ENCODE measurements around the gene ADAMTS2. TPM values are rescaled to one million over a fixed set of nuclear protein-coding genes. Genes with fewer than 3 reads are reported as not detected.
A peak's percentile ranks its signal among the peaks of the same experiment; 100 is the strongest.

The ADAMTS2 gene
- total RNA-seq, 5 donors from 2014 or later (not counting 1 experiment from before 2014, with no cell fraction given): 0.09 to 0.23 TPM; not detected in 3

DNA sequence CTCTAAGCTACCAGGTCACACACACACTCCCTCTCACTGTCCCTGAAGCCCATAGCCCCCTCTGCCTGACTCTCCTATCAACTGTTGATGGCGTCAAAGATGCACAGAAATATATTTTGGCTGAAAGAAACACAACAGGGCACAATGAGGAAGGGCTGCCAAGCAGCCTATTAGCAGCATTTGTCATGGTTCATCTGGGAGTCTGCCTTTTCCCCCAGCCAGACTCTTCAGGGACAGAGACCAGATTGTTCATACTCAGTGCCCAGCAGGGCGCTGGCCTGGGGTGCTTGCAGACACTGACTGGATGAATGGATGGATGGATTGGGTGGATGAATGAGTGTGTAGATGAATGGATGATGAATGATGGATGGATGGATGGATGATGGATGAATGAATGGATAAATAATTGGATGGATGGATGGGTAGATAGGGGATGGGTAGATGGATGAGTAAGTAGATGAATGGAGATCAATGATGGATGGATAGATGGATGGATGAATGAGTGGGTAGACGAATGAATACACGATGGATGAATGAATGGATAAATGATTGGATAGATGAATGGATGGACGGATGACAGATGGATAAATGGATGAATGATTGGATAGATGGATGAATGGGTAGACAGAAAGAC is 90.5 kb downstream of the ADAMTS2 start:
- Histone ChIP-seq H3K4me1 (ENCODE audit: control insufficient read depth in 1 of 2, extremely low read depth in 1 of 2, insufficient read depth in 2 of 2, low read length in 2 of 2) (no peaks in the 10 kb centered on the region), H3K27me3 (replicated peaks in 1 of 2; ENCODE audit: control insufficient read depth in 2 of 2, extremely low read depth in 1 of 2, insufficient read depth in 2 of 2, low read length in 1 of 2) (peaks cover 0 to 4% of the 10 kb centered on the region in 2 experiments), H3K36me3 (ENCODE audit: control insufficient read depth in 2 of 2, extremely low read depth in 1 of 2, insufficient read depth in 1 of 2, low read length in 1 of 2) (no peaks in the 10 kb centered on the region), H3K4me3 (ENCODE audit: control insufficient read depth in 1 of 2, extremely low read depth in 1 of 2, low read length in 1 of 2) (no peak overlapping the region), H3K9me3 (no peaks in the 10 kb centered on the region), H3K27ac (ENCODE audit: low read length) (no peak overlapping the region)
- H3K36me3 Mint-ChIP-seq: no peaks in the 10 kb centered on the region
- DNase-seq (peak in 1 of 35 experiments; percentile 1), ATAC-seq (replicated peaks in 1 of 4) (no peak)
- no peaks in the 10 kb centered on the region for H3K4me1 Mint-ChIP-seq
- 87% methylated on average over 5 of the region's 5 CpGs for WGBS (ENCODE audit: insufficient coverage)
- no peaks in the 10 kb centered on the region for H3K9me3 Mint-ChIP-seq
- H3K27ac Mint-ChIP-seq: no peak overlapping the region
- ChIA-PET POLR2A (no interaction called here), CTCF (no interaction called here)
- peaks cover 0 to 3% of the 10 kb centered on the region in 2 donors for H3K27me3 Mint-ChIP-seq
- no peak overlapping the region for H3K4me3 Mint-ChIP-seq

GRCh38 chr5:179253730-179254129 is 91.5 kb downstream of the ADAMTS2 start:
- H3K4me3 ChIP-seq (ENCODE audit: control insufficient read depth in 1 of 2, extremely low read depth in 1 of 2, low read length in 1 of 2): no peak overlapping the region
- ChIA-PET CTCF (no interaction called here), POLR2A (no interaction called here)
- no peaks in the 10 kb centered on the region for H3K36me3 Mint-ChIP-seq
- DNase-seq: peak in 1 of 35 experiments; percentile 10
- H3K27me3 Mint-ChIP-seq: peaks cover 0 to 3% of the 10 kb centered on the region in 2 donors
- ATAC-seq (replicated peaks in 1 of 4): no peak
- no peaks in the 10 kb centered on the region for H3K4me1 Mint-ChIP-seq
- no peak overlapping the region for H3K27ac Mint-ChIP-seq
- no peak overlapping the region for H3K27ac ChIP-seq (ENCODE audit: low read length)
- no peaks in the 10 kb centered on the region for H3K9me3 ChIP-seq
- 0% methylated on average over 1 of the region's 5 CpGs for WGBS (ENCODE audit: insufficient coverage)
- H3K27me3 ChIP-seq (replicated peaks in 1 of 2; ENCODE audit: control insufficient read depth in 2 of 2, extremely low read depth in 1 of 2, insufficient read depth in 2 of 2, low read length in 1 of 2): no peaks in the 10 kb centered on the region
- H3K4me1 ChIP-seq (ENCODE audit: control insufficient read depth in 1 of 2, extremely low read depth in 1 of 2, insufficient read depth in 2 of 2, low read length in 2 of 2): no peaks in the 10 kb centered on the region
- no peak overlapping the region for H3K4me3 Mint-ChIP-seq
- no peaks in the 10 kb centered on the region for H3K36me3 ChIP-seq (ENCODE audit: control insufficient read depth in 2 of 2, extremely low read depth in 1 of 2, insufficient read depth in 1 of 2, low read length in 1 of 2)
- H3K9me3 Mint-ChIP-seq: no peaks in the 10 kb centered on the region

DNA sequence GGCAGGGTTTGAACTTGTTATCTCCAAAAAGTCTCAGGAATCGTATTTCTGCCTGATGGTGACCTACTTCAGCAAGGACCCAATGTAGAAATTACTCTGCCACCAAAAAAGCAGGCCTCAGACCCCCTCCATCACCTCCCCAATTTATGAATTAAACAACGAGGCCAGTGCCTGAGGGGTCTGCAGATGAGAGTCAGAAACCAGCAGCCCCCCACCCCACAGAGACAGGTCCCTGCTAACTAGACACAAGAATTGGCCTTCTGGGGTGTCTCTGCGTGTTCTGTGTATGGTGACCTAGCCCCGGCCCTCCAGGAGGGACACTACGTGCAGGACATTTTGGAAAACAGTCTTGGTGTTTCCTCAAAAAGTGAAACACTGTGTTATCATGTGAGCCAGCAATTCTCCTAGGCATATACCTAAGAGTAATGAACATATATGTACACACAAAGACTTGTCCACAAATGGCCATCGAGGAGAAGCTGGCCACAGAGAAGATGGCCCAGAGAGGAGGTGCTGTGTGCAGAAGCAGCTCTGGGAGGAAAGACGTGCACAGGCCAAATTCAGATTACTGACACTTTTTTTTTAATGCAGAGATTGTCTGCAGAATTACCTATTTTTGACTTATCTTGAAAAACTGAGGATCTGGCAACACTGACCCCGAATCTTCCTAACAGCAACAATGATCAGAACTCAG is 93.8 kb downstream of the ADAMTS2 start:
- no peak overlapping the region for H3K4me3 ChIP-seq (ENCODE audit: control insufficient read depth in 1 of 2, extremely low read depth in 1 of 2, low read length in 1 of 2)
- DNase-seq: peak in 1 of 35 experiments; percentile 2
- H3K27ac ChIP-seq (ENCODE audit: low read length): no peak overlapping the region
- ChIA-PET CTCF (no interaction called here), POLR2A (no interaction called here)
- Mint-ChIP-seq H3K27me3 (peaks cover 0 to 4% of the 10 kb centered on the region in 2 donors), H3K9me3 (peaks cover 5 to 14% (median 9%) of the 10 kb centered on the region in 3 donors), H3K27ac (no peak overlapping the region), H3K36me3 (no peaks in the 10 kb centered on the region), H3K4me1 (no peaks in the 10 kb centered on the region), H3K4me3 (no peak overlapping the region)
- no peaks in the 10 kb centered on the region for H3K9me3 ChIP-seq
- H3K36me3 ChIP-seq (ENCODE audit: control insufficient read depth in 2 of 2, extremely low read depth in 1 of 2, insufficient read depth in 1 of 2, low read length in 1 of 2): no peaks in the 10 kb centered on the region
- no peaks in the 10 kb centered on the region for H3K4me1 ChIP-seq (ENCODE audit: control insufficient read depth in 1 of 2, extremely low read depth in 1 of 2, insufficient read depth in 2 of 2, low read length in 2 of 2)
- ATAC-seq (replicated peaks in 1 of 4): no peak
- 79% methylated on average over 5 of the region's 8 CpGs for WGBS (ENCODE audit: insufficient coverage)
- no peaks in the 10 kb centered on the region for H3K27me3 ChIP-seq (replicated peaks in 1 of 2; ENCODE audit: control insufficient read depth in 2 of 2, extremely low read depth in 1 of 2, insufficient read depth in 2 of 2, low read length in 1 of 2)

- no peak overlapping the region for H3K27ac Mint-ChIP-seq
- no peaks in the 10 kb centered on the region for H3K9me3 ChIP-seq
Measured at GRCh38 chr5:179250561-179251225, 94.6 kb downstream of the ADAMTS2 start.

DNA sequence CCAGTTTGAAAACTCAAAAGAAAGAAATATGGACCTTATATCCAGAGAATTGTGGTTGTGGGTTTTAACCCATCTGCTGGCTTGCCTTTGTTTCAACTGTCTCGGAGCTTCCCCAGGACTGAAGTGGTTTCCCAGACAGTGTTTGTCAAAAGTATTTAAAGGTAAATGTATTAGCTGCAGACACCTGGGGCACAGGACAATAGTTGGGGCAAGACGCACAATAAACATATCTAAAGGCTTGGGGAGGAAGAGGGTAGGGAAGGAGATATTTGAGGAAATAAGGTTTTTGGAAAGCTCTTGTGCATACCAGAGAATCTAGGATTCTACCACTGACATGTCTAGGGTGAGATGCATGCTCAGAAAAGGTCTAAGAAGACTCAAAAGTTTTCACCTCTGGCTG is 99.0 kb downstream of the ADAMTS2 start:
- ChIA-PET CTCF (interaction anchor here in 1 of 2 donors (0.5 kb wide), 1 partner anchor 1697 kb away, joined by 3 read pairs; no protein-coding TSS in a partner anchor), POLR2A (no interaction called here)
- H3K4me3 ChIP-seq (ENCODE audit: control insufficient read depth in 1 of 2, extremely low read depth in 1 of 2, low read length in 1 of 2): no peak overlapping the region
- H3K4me1 Mint-ChIP-seq: no peaks in the 10 kb centered on the region
- no peaks in the 10 kb centered on the region for H3K36me3 Mint-ChIP-seq
- peaks cover 9 to 23% (median 14%) of the 10 kb centered on the region in 3 donors for H3K9me3 Mint-ChIP-seq
- H3K4me3 Mint-ChIP-seq: no peak overlapping the region
- ATAC-seq (replicated peaks in 1 of 4) (no peak), DNase-seq (no peak)
- H3K9me3 ChIP-seq: no peaks in the 10 kb centered on the region
- 100% methylated on average over 2 of the region's 2 CpGs for WGBS (ENCODE audit: insufficient coverage)
- H3K27me3 Mint-ChIP-seq: peaks cover 1 to 4% of the 10 kb centered on the region in 2 donors
- no peaks in the 10 kb centered on the region for H3K4me1 ChIP-seq (ENCODE audit: control insufficient read depth in 1 of 2, extremely low read depth in 1 of 2, insufficient read depth in 2 of 2, low read length in 2 of 2)
- H3K27ac ChIP-seq (ENCODE audit: low read length): no peak overlapping the region
- no peaks in the 10 kb centered on the region for H3K36me3 ChIP-seq (ENCODE audit: control insufficient read depth in 2 of 2, extremely low read depth in 1 of 2, insufficient read depth in 1 of 2, low read length in 1 of 2)
- no peak overlapping the region for H3K27ac Mint-ChIP-seq
- peaks cover 0 to 10% of the 10 kb centered on the region in 2 experiments for H3K27me3 ChIP-seq (replicated peaks in 1 of 2; ENCODE audit: control insufficient read depth in 2 of 2, extremely low read depth in 1 of 2, insufficient read depth in 2 of 2, low read length in 1 of 2)

More at GRCh38 chr5:179250561-179251225, 94.6 kb downstream of the ADAMTS2 start:
- Mint-ChIP-seq H3K27me3 (peaks cover 0 to 4% of the 10 kb centered on the region in 2 donors), H3K4me3 (no peak overlapping the region), H3K4me1 (no peaks in the 10 kb centered on the region), H3K36me3 (no peaks in the 10 kb centered on the region), H3K9me3 (peaks cover 9 to 19% (median 10%) of the 10 kb centered on the region in 3 donors)
- no peak overlapping the region for H3K4me3 ChIP-seq (ENCODE audit: control insufficient read depth in 1 of 2, extremely low read depth in 1 of 2, low read length in 1 of 2)
- POLR2A ChIA-PET: no interaction called here
- no peak for ATAC-seq (replicated peaks in 1 of 4)
- CTCF ChIA-PET: no interaction called here
- WGBS (ENCODE audit: insufficient coverage): 95% methylated on average over 9 of the region's 13 CpGs
- no peaks in the 10 kb centered on the region for H3K4me1 ChIP-seq (ENCODE audit: control insufficient read depth in 1 of 2, extremely low read depth in 1 of 2, insufficient read depth in 2 of 2, low read length in 2 of 2)
- no peaks in the 10 kb centered on the region for H3K27me3 ChIP-seq (replicated peaks in 1 of 2; ENCODE audit: control insufficient read depth in 2 of 2, extremely low read depth in 1 of 2, insufficient read depth in 2 of 2, low read length in 1 of 2)
- DNase-seq: peak in 1 of 35 experiments; percentile 14
- no peak overlapping the region for H3K27ac ChIP-seq (ENCODE audit: low read length)
- no peaks in the 10 kb centered on the region for H3K36me3 ChIP-seq (ENCODE audit: control insufficient read depth in 2 of 2, extremely low read depth in 1 of 2, insufficient read depth in 1 of 2, low read length in 1 of 2)

- ChIA-PET CTCF (no interaction called here), POLR2A (no interaction called here)
- Mint-ChIP-seq H3K9me3 (peaks cover 9 to 23% (median 14%) of the 10 kb centered on the region in 3 donors), H3K36me3 (no peaks in the 10 kb centered on the region), H3K27ac (no peak overlapping the region), H3K27me3 (peaks cover 4 to 11% of the 10 kb centered on the region in 2 donors), H3K4me1 (no peaks in the 10 kb centered on the region), H3K4me3 (no peak overlapping the region)
- 100% methylated on average over 2 of the region's 4 CpGs for WGBS (ENCODE audit: insufficient coverage)
- DNase-seq (peak in 1 of 35 experiments; percentile 2), ATAC-seq (replicated peaks in 1 of 4) (no peak)
- Histone ChIP-seq H3K4me3 (ENCODE audit: control insufficient read depth in 1 of 2, extremely low read depth in 1 of 2, low read length in 1 of 2) (no peak overlapping the region), H3K27me3 (replicated peaks in 1 of 2; ENCODE audit: control insufficient read depth in 2 of 2, extremely low read depth in 1 of 2, insufficient read depth in 2 of 2, low read length in 1 of 2) (peaks cover 0 to 18% of the 10 kb centered on the region in 2 experiments), H3K27ac (ENCODE audit: low read length) (no peak overlapping the region), H3K36me3 (ENCODE audit: control insufficient read depth in 2 of 2, extremely low read depth in 1 of 2, insufficient read depth in 1 of 2, low read length in 1 of 2) (no peaks in the 10 kb centered on the region), H3K4me1 (ENCODE audit: control insufficient read depth in 1 of 2, extremely low read depth in 1 of 2, insufficient read depth in 2 of 2, low read length in 2 of 2) (no peaks in the 10 kb centered on the region), H3K9me3 (no peaks in the 10 kb centered on the region)
Measured at GRCh38 chr5:179245031-179245430, 100.2 kb downstream of the ADAMTS2 start.

Data from T-cell (primary cell).